Activated CD8-positive, alpha-beta memory T cell treated with anti-CD3 and anti-CD28 coated beads for 48 hours (primary cell): Measurements from ENCODE around the gene KCNJ1.

ENCODE experiments used
- DNase-seq, 3 experiments: peaks; one replicate each; pipeline ENCODE4 v3.0.0-alpha.2; 2020; ENCODE audit warnings: low read depth in 2 of 3, low spot score in 2 of 3

The KCNJ1 gene

GRCh38 chr11:128901653-128902514 lies 34.8 kb upstream of the KCNJ1 start:
- no peak for DNase-seq

- DNase-seq: no peak
Measured at GRCh38 chr11:128900468-128900867, 33.4 kb upstream of the KCNJ1 start.

- no peak for DNase-seq
Measured at GRCh38 chr11:128898580-128899344, 31.7 kb upstream of the KCNJ1 start.

GRCh38 chr11:128897826-128898225 lies 30.7 kb upstream of the KCNJ1 start:
- no peak for DNase-seq

- DNase-seq: no peak
Measured at GRCh38 chr11:128896356-128896755, 29.3 kb upstream of the KCNJ1 start.

- DNase-seq: no peak
Measured at GRCh38 chr11:128895526-128895925, 28.4 kb upstream of the KCNJ1 start.

GRCh38 chr11:128894685-128895084 lies 27.6 kb upstream of the KCNJ1 start:
- DNase-seq: no peak

- DNase-seq: no peak
Measured at GRCh38 chr11:128894286-128894681, 27.2 kb upstream of the KCNJ1 start.

GRCh38 chr11:128893578-128894285 lies 26.6 kb upstream of the KCNJ1 start:
- no peak for DNase-seq

- DNase-seq: no peak
Measured at GRCh38 chr11:128892866-128893565, 25.9 kb upstream of the KCNJ1 start.

- DNase-seq: no peak
Measured at GRCh38 chr11:128891913-128892398, 24.9 kb upstream of the KCNJ1 start.

GRCh38 chr11:128890543-128891368 lies 23.7 kb upstream of the KCNJ1 start, which contains the start of gene KCNJ5:
KCNJ5 (plus strand) TSS chr11:128891356; CDS start chr11:128911274, 19,918 bp downstream.
- no peak for DNase-seq

GRCh38 chr11:128890216-128890542 lies 23.1 kb upstream of the KCNJ1 start:
- DNase-seq: no peak

- DNase-seq: no peak
Measured at GRCh38 chr11:128889657-128890213, 22.6 kb upstream of the KCNJ1 start.

- no peak for DNase-seq
Measured at GRCh38 chr11:128888034-128888985, 21.2 kb upstream of the KCNJ1 start.

GRCh38 chr11:128886406-128887124 lies 19.5 kb upstream of the KCNJ1 start:
- DNase-seq: no peak

- no peak for DNase-seq
Measured at GRCh38 chr11:128884703-128885338, 17.7 kb upstream of the KCNJ1 start.
